Fibroblast of lung (primary cell): Measurements from ENCODE around the gene PRKAR1A.

Experiments
- CTCF ChIP-seq, 2 donors: IDR thresholded peaks in 1 of 2; conservative IDR thresholded peaks in 1 of 2; 1 replicate in 1 of 2; 2 replicates in 1 of 2; pipeline ENCODE4 v1.5.1; 2011 to 2012; ENCODE audit warnings: low read length in 2 of 2, control low read depth in 1 of 2, inconsistent platforms in 1 of 2, low read depth in 1 of 2, mild to moderate bottlenecking in 1 of 2
- EZH2 ChIP-seq: IDR thresholded peaks from 2 replicates; pipeline ENCODE4 v1.5.1; 2012; ENCODE audit warnings: low read length, control low read depth, mild to moderate bottlenecking; ENCODE audit errors: missing control alignments

GRCh38 chr17:68491381-68492231, 20.6 kb upstream of the PRKAR1A start:
- TF ChIP-seq CTCF (conservative IDR thresholded peaks at IDR 0.05 in 1 of 2, IDR thresholded peaks at IDR 0.05 in 1 of 2; ENCODE audit: low read depth in 1 of 2, low read length in 2 of 2) (no peak), EZH2 (no peak)
